Cardiac muscle cell (in vitro differentiated cells and primary cell): ENCODE measurements around the gene DOCK8. TPM values are rescaled to one million over a fixed set of nuclear protein-coding genes. Genes with fewer than 3 reads are reported as not detected.

Experiments
- DNase-seq, 2 donors: peaks; one replicate each; pipeline versions ENCODE4 v3.0.0 to v3.0.0-alpha.2; 2010 to 2017; ENCODE audit warnings: low read depth in 1 of 2, low spot score in 1 of 2
- H3K27ac ChIP-seq: fragments of 200-600 bp; sonication (generic); 2 replicates; pipeline ENCODE4 v1.5.1; 2016
- H3K27me3 ChIP-seq: fragments of 200-600 bp; sonication (generic); 2 replicates; pipeline ENCODE4 v1.6.0; 2016; ENCODE audit warnings: control low read depth
- H3K36me3 ChIP-seq: fragments of 200-600 bp; sonication (generic); 2 replicates; pipeline ENCODE4 v1.5.1; 2016; ENCODE audit warnings: control low read depth
- H3K4me1 ChIP-seq: fragments of 200-600 bp; sonication (generic); 2 replicates; pipeline ENCODE4 v1.8.1; 2017; ENCODE audit warnings: low read depth, mild to moderate bottlenecking, mixed run types
- H3K4me3 ChIP-seq: fragments of 200-600 bp; sonication (generic); 2 replicates; pipeline ENCODE4 v1.5.1; 2016; ENCODE audit warnings: mild to moderate bottlenecking
- H3K9me3 ChIP-seq: fragments of 200-600 bp; sonication (generic); 2 replicates; pipeline ENCODE4 v1.5.1; 2017; ENCODE audit warnings: low read depth, mild to moderate bottlenecking, control low read depth
- CTCF ChIP-seq: IDR thresholded peaks from 2 replicates; pipeline ENCODE4 v1.5.1; 2012; ENCODE audit warnings: low read depth, mild to moderate bottlenecking, low read length
- polyA plus RNA-seq: library from polyadenylated mRNA; unstranded; fragments of >200 nt; fragmentation: Nextera tagmentation; extraction: Ambion mirVana; gene quantifications from 2 replicates; pipeline ENCODE4 v1.2.1, GENCODE V29; 2016
- total RNA-seq: library from RNA; depleted of rRNA; stranded (reverse); fragments of >200 nt; gene quantifications from 2 replicates; pipeline ENCODE4 v1.2.3, GENCODE V29; 2016

DOCK8 gene
- total and polyA plus RNA-seq, 2 experiments from 2014 or later = 2.0 TPM; not detected in 1

DNA sequence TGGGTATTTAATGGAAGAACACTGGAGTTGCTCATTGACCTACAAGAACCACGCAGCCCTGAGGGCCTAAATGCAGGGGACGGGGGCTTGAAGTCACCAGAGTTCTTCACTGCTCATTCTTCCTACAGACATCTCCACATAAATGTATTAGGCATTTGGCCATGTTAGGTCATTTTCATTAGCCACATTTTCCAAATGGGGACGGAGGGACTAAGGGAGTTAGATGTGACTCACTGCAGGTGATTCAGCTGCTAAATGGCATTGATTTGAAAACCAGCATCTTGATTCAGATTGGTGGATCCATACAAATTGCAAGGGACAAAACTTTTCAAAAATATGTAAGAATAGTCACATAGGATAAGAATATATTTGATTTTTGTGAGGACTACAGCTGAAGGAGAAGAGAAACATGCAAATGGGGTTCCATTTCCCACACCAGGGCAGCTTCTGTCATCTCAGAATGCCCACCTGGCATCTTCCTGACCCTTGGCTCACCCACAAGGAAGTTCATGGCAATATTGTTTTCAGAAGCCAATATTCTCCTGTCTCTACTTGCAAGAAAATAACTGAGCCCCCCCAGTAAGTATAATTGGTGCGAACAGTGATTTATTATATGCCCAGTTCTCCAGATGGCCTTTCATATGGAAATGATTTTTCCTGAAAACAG, 264.8 kb downstream of the DOCK8 start:
- H3K27me3 ChIP-seq = no peaks in the 10 kb centered on the region
- DNase-seq = no peak
- no peak for TF ChIP-seq CTCF

DNA sequence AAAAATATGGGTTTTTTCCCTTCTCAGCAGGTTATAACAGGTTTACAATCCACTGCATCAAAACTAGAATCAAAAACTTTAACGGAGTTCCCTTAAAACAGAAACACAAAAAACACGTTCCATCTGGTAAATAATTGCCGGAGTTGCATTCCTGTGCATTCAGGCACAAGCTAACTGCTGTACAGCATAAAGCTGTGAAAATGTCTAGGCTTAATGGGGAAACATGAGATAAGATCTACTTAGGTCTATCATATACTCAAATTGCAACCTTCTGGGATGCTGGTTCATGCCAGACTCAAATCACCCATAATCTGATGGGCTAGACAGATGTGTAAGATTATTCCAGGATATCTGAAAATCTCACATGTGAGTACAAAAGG, 265.3 kb downstream of the DOCK8 start:
- no peak for TF ChIP-seq CTCF
- Histone ChIP-seq H3K4me1 (no peaks in the 10 kb centered on the region), H3K27me3 (no peaks in the 10 kb centered on the region), H3K36me3 (no peaks in the 10 kb centered on the region), H3K4me3 (no peak overlapping the region), H3K9me3 (no peaks in the 10 kb centered on the region), H3K27ac (no peak overlapping the region)
- DNase-seq = no peak

More for the DNA sequence above, 264.8 kb downstream of the DOCK8 start:
- Histone ChIP-seq H3K36me3 (no peaks in the 10 kb centered on the region), H3K27ac (no peak overlapping the region), H3K4me3 (no peak overlapping the region), H3K4me1 (no peaks in the 10 kb centered on the region), H3K9me3 (no peaks in the 10 kb centered on the region)

- no peak for DNase-seq
- no peak for TF ChIP-seq CTCF
- Histone ChIP-seq H3K4me1 (no peaks in the 10 kb centered on the region), H3K4me3 (no peak overlapping the region), H3K36me3 (no peaks in the 10 kb centered on the region), H3K9me3 (no peaks in the 10 kb centered on the region), H3K27ac (no peak overlapping the region), H3K27me3 (no peaks in the 10 kb centered on the region)
These were observed 268.1 kb downstream of the DOCK8 start for GRCh38 chr9:482739-483138.

GRCh38 chr9:486156-486555, 271.5 kb downstream of the DOCK8 start:
- no peak for TF ChIP-seq CTCF

GRCh38 chr9:487429-487828, 272.8 kb downstream of the DOCK8 start:
- no peaks in the 10 kb centered on the region for H3K4me1 ChIP-seq
- no peaks in the 10 kb centered on the region for H3K27me3 ChIP-seq
- H3K36me3 ChIP-seq = no peaks in the 10 kb centered on the region
- no peak for DNase-seq
- H3K9me3 ChIP-seq = no peaks in the 10 kb centered on the region
- H3K4me3 ChIP-seq = no peak overlapping the region
- no peak overlapping the region for H3K27ac ChIP-seq
- TF ChIP-seq CTCF = no peak

More at GRCh38 chr9:486156-486555, 271.5 kb downstream of the DOCK8 start:
- H3K27ac ChIP-seq = no peak overlapping the region
- DNase-seq = no peak
- H3K36me3 ChIP-seq = no peaks in the 10 kb centered on the region
- H3K4me1 ChIP-seq = no peaks in the 10 kb centered on the region
- no peaks in the 10 kb centered on the region for H3K27me3 ChIP-seq
- no peak overlapping the region for H3K4me3 ChIP-seq
- no peaks in the 10 kb centered on the region for H3K9me3 ChIP-seq
